Right cardiac atrium (tissue), 5 donors: ENCODE data around the gene LXN. TPM values are rescaled to one million over a fixed set of nuclear protein-coding genes. Genes with fewer than 3 reads are reported as not detected.

Source experiments
- ATAC-seq, 2 donors: fragments of 200-7000 bp; cut with Tn5 transposase; one replicate each; pipeline versions ENCODE4 v1.8.0 to v1.9.1; 2020; ENCODE audit warnings: moderate library complexity in 2 of 2, mild to moderate bottlenecking in 1 of 2
- DNase-seq, 3 donors: peaks; one replicate each; pipeline ENCODE4 v3.0.0-alpha.2; 2020
- H3K27ac ChIP-seq: one replicate; pipeline ENCODE4 v1.5.1; 2013; ENCODE audit warnings: mild to moderate bottlenecking, low read length, control low read depth, moderate library complexity
- H3K27me3 ChIP-seq: one replicate; pipeline ENCODE4 v1.6.1; 2013; ENCODE audit not compliant: control insufficient read depth, insufficient read depth
- H3K4me1 ChIP-seq: one replicate; pipeline ENCODE4 v1.6.1; 2013; ENCODE audit warnings: low read length; ENCODE audit not compliant: control insufficient read depth, insufficient read depth
- H3K4me3 ChIP-seq: one replicate; pipeline ENCODE4 v1.5.1; 2013; ENCODE audit warnings: low read length, control low read depth
- H3K9me3 ChIP-seq: one replicate; pipeline ENCODE4 v1.6.1; 2013; ENCODE audit warnings: low read length; ENCODE audit not compliant: control insufficient read depth
- WGBS: extraction: QIAGEN DNeasy Blood & Tissue Kit; methylation state at CpG from one replicate; pipeline ENCODE4 v1.1.7; 2013; 5-methylcytosine and 5-hydroxymethylcytosine counted together
- intact Hi-C, 4 donors: fragments of 100-400 bp; cut with DNase I; formaldehyde crosslinking; loops; one replicate each; pipeline versions ENCODE4 v1.11.0 to v1.14.0; 2022 to 2023
- polyA plus RNA-seq: library from polyadenylated mRNA; stranded (reverse); fragments of 200-250 nt; gene quantifications from one replicate; pipeline ENCODE4 v1.2.3, GENCODE V29; 2013
- total RNA-seq, 4 donors: library from RNA; stranded (reverse); fragmentation: NEBNext Ultra II Directional; extraction: Animal tissue kit (Norgen Biotek cat#: 25700); gene quantifications; one replicate each; pipeline ENCODE4 v1.2.1, GENCODE V29; 2021
- donor health status: healthy with polysubstance abuse.
- donor health status: DM: no; HTN: yes; CAD: no.
- donor health status: DM: no; HTN: no; CAD: no.
- donor health status: DM: no; HTN: yes; CAD: no; lungs with severe emphysema.
- donor health status: DM: yes; HTN: yes; CAD: no.

The LXN gene
- total and polyA plus RNA-seq, 5 donors: 9.7 to 27.3 (median 10.2) TPM

DNA sequence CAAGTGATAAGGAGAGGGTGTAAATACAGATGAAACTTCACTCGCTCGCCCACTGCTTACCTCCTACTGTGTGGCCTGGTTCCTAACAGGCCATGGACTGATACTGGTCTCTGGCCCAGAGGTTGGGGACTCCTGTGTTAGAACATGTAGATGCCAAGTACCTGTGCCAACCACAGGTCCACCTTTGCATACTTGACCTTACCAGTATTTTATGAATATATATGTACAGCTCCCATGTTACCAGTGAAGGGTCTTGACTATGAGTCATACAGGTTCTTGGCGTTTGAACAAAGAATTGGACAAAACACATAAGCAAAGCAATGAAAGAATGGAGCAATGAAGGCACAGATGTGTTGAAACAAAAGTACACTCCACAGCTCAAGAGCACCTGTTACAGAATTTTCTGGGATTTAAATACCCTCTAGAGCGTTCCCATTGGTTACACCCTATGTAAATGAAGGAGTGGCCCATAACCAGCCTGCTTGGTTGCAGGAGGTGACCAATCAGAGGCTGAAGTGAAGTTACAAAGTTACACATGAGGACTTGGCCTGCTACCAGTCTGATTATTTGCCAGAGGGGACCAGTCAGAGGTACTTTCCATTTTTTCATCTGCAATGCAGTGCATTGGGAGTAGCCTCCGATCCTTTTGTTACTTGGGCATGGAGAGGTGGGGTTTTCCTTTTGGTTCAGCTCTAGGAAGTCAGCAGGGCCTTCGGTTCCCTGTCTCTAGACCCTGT is 29.8 kb downstream of the LXN start:
- intact Hi-C loops: no loop called here
- H3K4me3 ChIP-seq: no peak overlapping the region
- H3K4me1 ChIP-seq: peaks cover 2% of the 10 kb centered on the region
- H3K27me3 ChIP-seq: no peaks in the 10 kb centered on the region
- no peaks in the 10 kb centered on the region for H3K9me3 ChIP-seq
- 90% methylated on average over 6 of the region's 6 CpGs for WGBS
- no peak overlapping the region for H3K27ac ChIP-seq
- ATAC-seq (no peak), DNase-seq (no peak)

DNA sequence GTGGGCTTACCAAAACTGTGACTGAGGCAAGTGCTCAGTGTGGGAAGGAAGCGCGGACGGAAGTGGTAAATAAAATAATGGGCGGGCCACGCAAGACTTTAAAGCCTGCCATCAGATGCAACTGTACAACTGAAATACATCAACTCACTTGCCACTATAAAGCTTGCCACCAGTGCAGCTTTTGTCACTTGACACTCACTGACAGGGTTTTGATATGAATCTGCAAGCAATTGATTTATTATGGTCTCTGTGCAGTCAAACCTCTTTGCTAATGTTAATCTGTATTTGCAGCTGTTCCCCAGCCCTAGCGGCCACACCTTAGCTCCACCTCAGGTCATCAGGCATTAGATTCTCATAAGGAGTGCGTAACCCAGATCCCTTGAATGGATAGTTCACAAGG is 30.4 kb downstream of the LXN start:
- intact Hi-C loops: no loop called here
- Histone ChIP-seq H3K27me3 (no peaks in the 10 kb centered on the region), H3K4me3 (no peak overlapping the region), H3K4me1 (peaks cover 2% of the 10 kb centered on the region), H3K27ac (no peak overlapping the region), H3K9me3 (no peaks in the 10 kb centered on the region)
- ATAC-seq (no peak), DNase-seq (no peak)
- 91% methylated on average over 7 of the region's 7 CpGs for WGBS

DNA sequence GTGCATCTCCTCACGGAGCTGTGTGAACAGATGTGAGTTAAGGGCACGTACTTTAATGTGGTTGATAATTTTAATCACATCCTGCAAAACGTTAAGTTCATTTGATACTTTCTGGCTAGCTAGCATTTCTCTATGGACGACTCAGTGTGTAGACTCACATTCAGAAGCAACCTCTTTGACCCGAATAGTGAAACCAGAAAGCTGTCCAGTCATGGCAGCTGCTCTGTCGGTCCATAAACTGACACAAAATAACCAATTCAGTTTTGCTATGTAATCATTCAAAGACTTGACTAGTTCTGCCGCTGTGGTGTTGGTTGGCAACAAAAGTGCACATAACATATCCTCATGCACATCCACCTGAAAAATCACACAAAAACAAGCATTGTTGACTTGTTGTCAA is 31.8 kb downstream of the LXN start:
- no peak for DNase-seq
- ATAC-seq: no peak
- Histone ChIP-seq H3K9me3 (no peaks in the 10 kb centered on the region), H3K4me1 (no peaks in the 10 kb centered on the region), H3K4me3 (no peak overlapping the region), H3K27me3 (no peaks in the 10 kb centered on the region), H3K27ac (no peak overlapping the region)
- intact Hi-C loops: no loop called here
- WGBS: 81% methylated on average over 7 of the region's 7 CpGs

DNA sequence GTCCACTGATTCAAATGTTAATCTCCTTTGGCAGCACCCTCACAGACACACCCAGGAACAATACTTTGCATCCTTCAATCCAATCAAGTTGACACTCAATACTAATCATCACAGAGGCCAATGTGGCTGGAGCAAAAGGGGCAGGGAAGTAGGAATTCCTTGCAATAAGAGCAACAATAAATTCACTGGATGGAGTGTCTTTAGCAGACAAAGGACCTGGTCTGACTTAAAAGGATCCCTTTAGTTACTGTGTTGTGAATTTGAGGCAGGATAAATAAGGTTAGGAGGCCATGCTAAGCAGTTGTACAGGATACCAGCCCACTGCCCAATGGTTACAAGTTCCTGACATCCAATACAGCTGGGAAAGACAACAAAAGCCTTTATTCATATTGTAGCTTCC is 40.5 kb downstream of the LXN start:
- intact Hi-C loops: no loop called here
- ATAC-seq (no peak), DNase-seq (no peak)

DNA sequence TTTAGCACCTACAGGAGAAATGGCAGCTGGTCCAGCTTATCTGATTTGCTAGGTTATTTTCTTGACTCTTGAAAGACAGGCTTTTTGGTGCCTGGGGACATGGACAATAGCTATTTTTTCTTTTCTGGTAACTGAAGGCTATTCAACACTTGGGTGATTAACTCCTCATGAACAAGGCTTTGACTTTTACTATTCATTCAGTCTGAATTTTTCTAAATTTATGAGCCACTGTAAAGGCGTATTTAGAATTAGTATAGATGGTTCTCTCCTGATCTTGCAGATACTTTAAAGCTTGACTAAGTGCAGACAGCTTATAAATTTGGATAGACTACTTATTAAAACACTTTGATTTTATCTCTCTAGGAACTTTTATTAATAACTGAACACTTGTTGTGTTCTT is 46.6 kb downstream of the LXN start:
- intact Hi-C loops: no loop called here
- DNase-seq (no peak), ATAC-seq (no peak)
- WGBS: 79% methylated on average over 1 of the region's 1 CpG
- no peak overlapping the region for H3K4me3 ChIP-seq
- H3K27me3 ChIP-seq: no peaks in the 10 kb centered on the region
- no peak overlapping the region for H3K27ac ChIP-seq
- no peaks in the 10 kb centered on the region for H3K9me3 ChIP-seq
- no peaks in the 10 kb centered on the region for H3K4me1 ChIP-seq

More for the DNA sequence above, 40.5 kb downstream of the LXN start:
- H3K4me3 ChIP-seq: no peak overlapping the region
- H3K27ac ChIP-seq: no peak overlapping the region
- H3K4me1 ChIP-seq: no peaks in the 10 kb centered on the region
- H3K27me3 ChIP-seq: no peaks in the 10 kb centered on the region
- no peaks in the 10 kb centered on the region for H3K9me3 ChIP-seq

DNA sequence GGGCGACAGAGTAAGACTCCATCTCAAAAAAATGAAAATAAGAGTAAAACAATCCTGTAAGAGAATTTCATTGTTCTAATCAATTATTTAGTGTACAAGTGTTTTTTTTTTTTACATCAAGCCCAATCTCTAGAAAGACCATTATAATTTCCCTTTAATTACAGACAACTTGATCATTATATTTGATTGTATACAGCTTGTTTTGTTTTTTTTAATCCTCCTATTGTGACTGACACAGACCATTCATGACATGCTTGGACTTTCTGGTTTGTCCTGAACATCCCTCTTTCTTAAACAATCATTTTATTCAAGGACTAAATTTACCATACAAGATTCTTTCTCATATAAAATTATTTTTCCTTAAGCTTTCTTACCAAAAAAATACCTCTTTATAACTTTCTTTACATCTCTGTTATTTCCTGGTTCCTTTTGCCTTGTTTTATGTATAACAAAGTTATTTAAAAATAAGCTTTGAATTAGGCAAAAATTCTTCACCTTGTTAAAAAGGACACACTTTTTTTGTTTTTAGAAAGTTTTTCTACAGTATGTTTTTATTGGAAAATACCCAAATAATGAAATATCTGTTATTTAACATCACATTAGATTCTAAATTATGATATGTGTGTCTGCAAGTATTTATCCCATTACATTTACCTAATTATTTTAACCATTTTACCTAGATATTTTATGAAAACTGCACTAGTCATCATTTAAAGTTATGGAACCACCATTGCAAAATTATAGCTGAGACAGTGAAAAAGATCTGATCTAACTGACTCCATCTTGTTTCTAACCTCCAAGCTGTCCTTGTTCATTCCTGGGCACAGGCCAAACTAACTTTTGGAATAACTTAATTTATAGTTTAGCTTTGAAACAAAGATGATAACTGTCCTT is 54.2 kb downstream of the LXN start:
- no peak for ATAC-seq
- intact Hi-C loops: no loop called here
- Histone ChIP-seq H3K4me1 (no peaks in the 10 kb centered on the region), H3K27ac (no peak overlapping the region), H3K9me3 (no peaks in the 10 kb centered on the region), H3K27me3 (no peaks in the 10 kb centered on the region), H3K4me3 (no peak overlapping the region)
- 59% methylated on average over 1 of the region's 1 CpG for WGBS
- DNase-seq: no peak

Other genes with a start within 250 kb of the LXN start
- 100 to 1,000 TPM; 242 to 355 (median 294) TPM for gene MLF1, start 101.5 kb downstream of the LXN start, total RNA-seq
- gene MLF1, start 101.5 kb downstream of the LXN start, polyA plus RNA-seq: 271 TPM
- 10 to 100 TPM; 41.3 to 51.0 (median 47.2) TPM for gene GFM1, start 28.1 kb downstream of the LXN start, total RNA-seq
- 25.2 TPM for gene GFM1, start 28.1 kb downstream of the LXN start, polyA plus RNA-seq
- gene RARRES1, start 59.8 kb upstream of the LXN start, total RNA-seq: 100 to 1,000 TPM in 1 of 4 donors, 10 to 100 TPM in 3; 32.1 to 149 (median 75.0) TPM
- gene RARRES1, start 59.8 kb upstream of the LXN start, polyA plus RNA-seq: 25.5 TPM
- 10 to 100 TPM; 33.7 to 50.8 (median 35.5) TPM for gene MFSD1, start 129.4 kb upstream of the LXN start, total RNA-seq
- gene MFSD1, start 129.4 kb upstream of the LXN start, polyA plus RNA-seq: 21.9 TPM